Naive B cell (primary cell): ENCODE results near the gene TCAIM. TPM values are rescaled to one million over a fixed set of nuclear protein-coding genes. Genes with fewer than 3 reads are reported as not detected.

ENCODE experiments used
- ATAC-seq, 2 donors: fragments of 150-1000 bp; cut with Tn5 transposase; 2 replicates each; pipeline ENCODE4 v1.10.0; 2021; ENCODE audit warnings: low read depth in 2 of 2, mild to moderate bottlenecking in 2 of 2, moderate library complexity in 2 of 2
- DNase-seq: peaks from one replicate; pipeline ENCODE4 v3.0.0; 2022
- H3K27ac Mint-ChIP-seq, 6 donors: one replicate each; pipeline ENCODE4 v1.8.0; 2020 to 2022; ENCODE audit warnings: mild to moderate bottlenecking in 6 of 6, mixed read lengths in 6 of 6, moderate library complexity in 5 of 6, inconsistent platforms in 2 of 6
- H3K27me3 Mint-ChIP-seq, 3 donors: one replicate each; pipeline ENCODE4 v1.8.0; 2021 to 2022; ENCODE audit warnings: mixed read lengths in 3 of 3, mild to moderate bottlenecking in 1 of 3
- H3K36me3 Mint-ChIP-seq, 2 donors: one replicate each; pipeline ENCODE4 v1.8.0; 2020 to 2022; ENCODE audit warnings: mixed read lengths in 2 of 2, inconsistent platforms in 1 of 2, mild to moderate bottlenecking in 1 of 2
- H3K4me1 Mint-ChIP-seq, 3 donors: one replicate each; pipeline ENCODE4 v1.8.0; 2020 to 2022; ENCODE audit warnings: mixed read lengths in 3 of 3, inconsistent platforms in 1 of 3, mild to moderate bottlenecking in 1 of 3, moderate library complexity in 1 of 3
- H3K4me3 Mint-ChIP-seq, 8 donors: one replicate each; pipeline ENCODE4 v1.8.0; 2020 to 2022; ENCODE audit warnings: mild to moderate bottlenecking in 8 of 8, mixed read lengths in 8 of 8, moderate library complexity in 8 of 8, inconsistent platforms in 2 of 8
- H3K9me3 Mint-ChIP-seq, 7 donors: one replicate each; pipeline ENCODE4 v1.8.0; 2020 to 2022; ENCODE audit warnings: mixed read lengths in 7 of 7, mild to moderate bottlenecking in 5 of 7, inconsistent platforms in 2 of 7, moderate library complexity in 1 of 7
- polyA plus RNA-seq, 6 donors: library from polyadenylated mRNA; unstranded; fragments of 300-500 nt; fragmentation: Illumina TruSeq; gene quantifications; one replicate each; pipeline ENCODE4 v1.2.3, GENCODE V29; 2021; ENCODE audit warnings: low read depth in 6 of 6

The TCAIM gene
- polyA plus RNA-seq, 6 donors from 2014 or later: 5.5 to 14.1 (median 11.3) TPM

- Mint-ChIP-seq H3K4me1 (peaks cover 0 to 8% (median 4%) of the 10 kb centered on the region in 3 donors), H3K27ac (peak overlapping the region in 1 of 6 donors; percentile 27), H3K27me3 (no peaks in the 10 kb centered on the region), H3K4me3 (no peak overlapping the region), H3K9me3 (peaks cover 0 to 14% (median 0%) of the 10 kb centered on the region in 7 donors), H3K36me3 (peaks cover 45 to 61% of the 10 kb centered on the region in 2 donors)
- no peak for DNase-seq
- no peak for ATAC-seq
Observed at GRCh38 chr3:44446929-44447328, 108.4 kb downstream of the TCAIM start.

GRCh38 chr3:44451441-44451840 is 112.9 kb downstream of the TCAIM start:
- H3K36me3 Mint-ChIP-seq: peaks cover 51 to 63% of the 10 kb centered on the region in 2 donors

GRCh38 chr3:44454258-44454657 is 115.7 kb downstream of the TCAIM start:
- Mint-ChIP-seq H3K9me3 (peaks cover 0 to 4% (median 0%) of the 10 kb centered on the region in 7 donors), H3K27ac (no peak overlapping the region), H3K36me3 (peaks cover 37 to 47% of the 10 kb centered on the region in 2 donors), H3K27me3 (no peaks in the 10 kb centered on the region), H3K4me3 (no peak overlapping the region), H3K4me1 (peaks cover 0 to 13% (median 5%) of the 10 kb centered on the region in 3 donors)
- ATAC-seq: no peak
- DNase-seq: no peak

More at GRCh38 chr3:44451441-44451840, 112.9 kb downstream of the TCAIM start:
- DNase-seq: no peak
- peak overlapping the region in 1 of 6 donors; percentile 44 for H3K27ac Mint-ChIP-seq
- peaks cover 0 to 13% (median 5%) of the 10 kb centered on the region in 3 donors for H3K4me1 Mint-ChIP-seq
- H3K4me3 Mint-ChIP-seq: no peak overlapping the region
- H3K9me3 Mint-ChIP-seq: peaks cover 0 to 15% (median 0%) of the 10 kb centered on the region in 7 donors
- H3K27me3 Mint-ChIP-seq: no peaks in the 10 kb centered on the region
- no peak for ATAC-seq

- Mint-ChIP-seq H3K27me3 (no peaks in the 10 kb centered on the region), H3K4me3 (no peak overlapping the region), H3K4me1 (peaks cover 0 to 13% (median 5%) of the 10 kb centered on the region in 3 donors), H3K36me3 (peaks cover 43 to 47% of the 10 kb centered on the region in 2 donors), H3K9me3 (peaks cover 4 to 11% (median 8%) of the 10 kb centered on the region in 7 donors), H3K27ac (no peak overlapping the region)
- ATAC-seq (no peak), DNase-seq (no peak)
Observed at GRCh38 chr3:44455318-44455717, 116.8 kb downstream of the TCAIM start.

Other genes starting within 250 kb of the TCAIM start
- gene TOPAZ1, start 96.9 kb upstream of the TCAIM start, polyA plus RNA-seq: not detected
- 1 to 10 TPM in 5 of 6 donors, not detected in 1; 1.5 to 5.3 (median 2.9) TPM for gene ZNF445, start 138.9 kb downstream of the TCAIM start, polyA plus RNA-seq
- 1 to 10 TPM; 3.4 to 6.2 (median 5.0) TPM for gene ZKSCAN7, start 216.4 kb downstream of the TCAIM start, polyA plus RNA-seq
- gene ZNF660, start 246.2 kb downstream of the TCAIM start, polyA plus RNA-seq: 1 to 10 TPM in 5 of 6 donors, under 1 TPM in 1; 0.79 to 3.6 (median 1.5) TPM